GM21515 (cell line): ENCODE results near the gene OR52B4.
"Not testable (repeated sequence)": the region's sequence is repeated elsewhere in the genome, so short reads cannot be mapped to it uniquely, and the experiment has no call there.

Experiments used
- ATAC-seq: cut with Tn5 transposase; IDR thresholded peaks from one replicate; pipeline ENCODE4 v1.9.1; 2021; ENCODE audit not compliant: unreplicated experiment

Gene OR52B4

DNA sequence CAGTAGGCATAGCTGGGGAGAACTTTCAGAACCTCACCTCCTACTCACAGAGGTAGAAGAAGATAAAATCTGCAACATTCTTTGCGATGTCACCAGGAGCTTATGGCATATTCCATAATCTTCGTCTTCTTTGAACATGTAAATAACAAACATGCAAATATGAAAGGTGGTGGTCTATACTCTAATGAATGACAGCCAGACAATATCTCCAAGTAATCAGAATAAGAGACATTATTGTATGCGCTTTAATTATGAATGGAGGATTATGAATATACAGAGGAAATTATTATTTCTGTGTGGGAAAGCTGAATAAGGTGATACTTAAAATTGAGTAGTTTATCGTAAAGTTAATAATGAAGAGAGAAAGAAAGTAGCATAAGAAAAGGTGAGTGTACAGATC, at the start of gene OR52B4:
Gene OR52B4, minus strand, starts transcription at position 101 of the 400 bp plus-strand sequence. Its CDS starts 91 bp downstream, at position 10.
- no peak for ATAC-seq

- ATAC-seq = no peak
Observed at GRCh38 chr11:4416816-4417215, 48.6 kb upstream of the OR52B4 start.

- ATAC-seq = no peak
Observed at GRCh38 chr11:4416306-4416705, 48.1 kb upstream of the OR52B4 start.

DNA sequence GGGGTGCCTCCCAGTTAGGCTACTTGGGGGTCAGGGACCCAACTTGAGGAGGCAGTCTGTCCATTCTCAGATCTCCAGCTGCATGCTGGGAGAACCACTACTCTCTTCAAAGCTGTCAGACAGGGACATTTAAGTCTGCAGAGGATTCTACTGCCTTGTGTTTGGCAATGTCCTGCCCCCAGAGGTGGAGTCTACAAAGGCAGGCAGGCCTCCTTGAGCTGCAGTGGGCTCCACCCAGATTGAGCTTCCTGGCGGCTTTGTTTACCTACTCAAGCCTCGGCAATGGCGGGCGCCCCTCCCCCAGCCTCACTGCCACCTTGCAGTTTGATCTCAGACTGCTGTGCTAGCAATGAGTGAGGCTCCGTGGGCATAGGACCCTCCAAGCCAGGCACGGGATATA, 38.0 kb upstream of the OR52B4 start:
- not testable (repeated sequence) for ATAC-seq

DNA sequence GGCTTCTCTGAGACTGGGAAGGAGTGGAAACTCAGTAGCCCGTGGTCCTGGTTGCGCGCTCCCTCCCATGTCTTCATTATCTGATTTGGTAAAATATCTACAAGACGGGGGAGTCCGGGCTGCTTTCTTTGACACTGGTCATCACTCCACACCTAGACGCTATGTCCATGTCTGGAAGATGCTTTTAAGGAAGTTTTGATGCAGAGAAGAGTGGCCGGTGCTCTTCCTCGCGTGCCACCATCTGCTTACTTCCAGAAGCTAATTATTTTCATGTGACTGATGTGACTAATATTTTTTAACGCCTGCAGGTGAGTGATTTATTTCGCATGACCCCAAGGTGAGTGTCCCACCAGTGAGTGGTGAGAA, 25.7 kb upstream of the OR52B4 start:
- ATAC-seq = peak; percentile 16

- ATAC-seq = peak; percentile 100
Observed at GRCh38 chr11:4393209-4393857, 25.1 kb upstream of the OR52B4 start, which contains the start of gene TRIM21. TSS of gene TRIM21 (minus strand) at chr11:4393702. CDS start at chr11:4390409, 3,293 bp downstream.

DNA sequence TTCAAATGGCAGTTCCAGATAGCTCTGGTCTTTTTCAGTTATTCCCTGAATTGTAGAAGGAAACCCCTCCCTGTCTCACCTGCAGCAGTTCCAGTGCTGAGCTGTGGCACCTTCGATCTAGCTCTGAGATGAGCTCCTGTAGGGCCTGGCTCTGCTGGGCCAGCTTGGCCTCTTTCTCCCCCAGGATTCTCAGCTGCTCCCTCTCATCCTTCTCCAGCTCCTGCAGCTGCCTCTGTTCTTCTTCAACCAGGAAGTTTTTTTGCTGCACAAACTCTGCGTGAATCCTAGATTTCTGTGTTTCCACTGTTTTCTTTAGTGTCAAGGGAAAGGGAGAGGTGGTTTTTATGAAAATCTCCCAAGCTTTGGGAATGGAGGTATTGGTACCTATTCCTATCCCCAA, 20.0 kb upstream of the OR52B4 start:
- no peak for ATAC-seq

- no peak for ATAC-seq
Observed at GRCh38 chr11:4385978-4386740, 18.0 kb upstream of the OR52B4 start.

GRCh38 chr11:4381901-4382300, 13.7 kb upstream of the OR52B4 start:
- ATAC-seq = no peak

DNA sequence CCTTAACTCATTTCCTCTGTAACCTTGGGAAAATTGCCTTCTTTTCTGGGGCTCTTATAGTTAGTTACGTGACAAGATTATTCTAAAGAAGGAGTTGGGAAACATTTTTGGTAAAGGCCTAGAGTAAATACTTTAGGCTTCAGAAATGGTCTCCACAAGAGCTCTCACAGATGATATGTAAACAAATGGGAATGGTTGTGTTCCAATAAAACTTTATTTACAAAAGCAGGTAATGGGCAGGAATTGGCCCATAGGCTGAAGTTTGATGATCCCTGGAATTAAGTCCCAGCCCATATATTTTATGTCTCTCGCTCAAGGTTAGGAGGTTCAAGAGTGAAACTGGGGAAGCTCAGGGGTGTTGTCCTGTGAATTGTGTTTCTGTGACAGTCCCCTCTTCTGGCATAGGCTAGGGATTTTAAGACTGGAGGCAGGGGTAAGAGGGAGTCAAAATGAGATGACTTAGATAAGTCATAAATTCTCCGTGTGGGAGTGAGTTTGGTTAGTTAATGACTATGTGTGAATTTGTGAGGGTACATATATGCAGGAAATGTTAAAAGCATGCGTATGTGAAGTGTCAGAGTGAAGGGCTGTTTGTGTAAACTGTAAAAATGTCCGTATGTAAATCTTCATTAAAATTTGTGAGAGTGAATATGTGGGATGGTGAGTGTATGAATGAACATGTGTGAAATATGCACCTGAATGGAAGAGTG, 7.4 kb upstream of the OR52B4 start:
- no peak for ATAC-seq

DNA sequence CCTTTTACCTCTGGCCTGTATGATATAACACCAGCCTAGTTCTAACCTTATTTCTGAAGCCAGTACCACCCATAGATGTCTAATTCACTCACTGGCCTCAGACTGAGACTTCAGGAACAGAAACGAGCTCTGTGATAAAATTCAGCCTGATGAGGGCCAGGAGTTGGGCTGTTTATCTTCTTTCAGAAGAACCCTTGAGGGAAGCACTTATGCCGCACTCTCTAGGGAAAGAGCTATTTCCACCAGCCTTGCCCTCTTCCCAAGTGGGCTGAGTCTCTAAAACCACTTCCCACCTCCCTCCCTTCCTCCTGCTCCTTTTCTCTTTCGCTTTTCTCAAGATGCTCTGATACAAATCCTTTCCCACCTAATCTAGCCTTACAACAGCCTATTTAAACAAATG, 2.0 kb upstream of the OR52B4 start:
- ATAC-seq = no peak

DNA sequence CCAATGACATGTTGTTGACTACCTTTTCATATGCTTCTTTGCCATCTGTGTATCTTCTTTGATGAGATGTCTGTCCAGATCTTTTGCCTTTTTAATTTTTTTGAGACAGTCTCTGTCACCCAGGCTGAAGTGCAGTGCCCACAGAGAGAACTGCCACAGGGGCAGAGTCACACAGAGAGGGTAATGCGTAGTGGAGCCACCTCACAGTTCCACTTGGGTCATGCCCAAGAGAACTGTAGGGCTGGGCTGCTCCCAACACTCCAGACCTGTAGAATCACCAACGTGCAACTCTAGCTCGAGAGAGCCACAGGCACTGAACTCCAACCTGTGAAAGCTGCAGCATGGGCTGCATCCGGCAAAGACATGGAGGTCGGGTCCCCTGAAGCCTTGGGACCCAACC, 20.0 kb downstream of the OR52B4 start:
- ATAC-seq = not testable (repeated sequence)

- not testable (repeated sequence) for ATAC-seq
Observed at GRCh38 chr11:4345366-4345765, 22.8 kb downstream of the OR52B4 start.

DNA sequence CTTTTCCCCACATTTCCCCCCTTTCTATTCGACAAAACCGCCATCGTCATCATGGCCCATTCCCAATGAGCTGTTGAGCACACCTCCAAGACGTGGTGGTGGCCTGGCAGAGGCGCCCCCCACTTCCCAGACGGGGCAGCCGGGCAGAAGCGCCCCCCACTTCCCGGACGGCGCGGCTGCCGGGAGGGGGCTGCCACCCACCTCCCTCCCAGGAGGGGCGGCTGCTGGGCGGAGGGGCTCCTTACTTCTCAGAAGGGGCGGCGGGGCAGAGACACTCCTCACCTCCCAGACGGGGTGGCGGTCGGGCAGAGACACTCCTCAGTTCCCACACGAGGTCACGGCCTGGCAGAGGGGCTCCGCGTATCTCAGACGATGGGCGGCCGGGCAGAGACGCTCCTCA, 33.8 kb downstream of the OR52B4 start:
- not testable (repeated sequence) for ATAC-seq
